Stimulated activated CD8-positive, alpha-beta memory T cell treated with anti-CD3 and anti-CD28 coated beads, Interleukin-12 subunit alpha, Interleukin-12 subunit beta, amount 100 ng/mL, for 4 hours (primary cell): ENCODE results near the gene AMIGO1.

ENCODE experiments used
- DNase-seq: peaks from one replicate; pipeline ENCODE4 v3.0.0-alpha.2; 2020; ENCODE audit warnings: low read depth

The AMIGO1 gene

DNA sequence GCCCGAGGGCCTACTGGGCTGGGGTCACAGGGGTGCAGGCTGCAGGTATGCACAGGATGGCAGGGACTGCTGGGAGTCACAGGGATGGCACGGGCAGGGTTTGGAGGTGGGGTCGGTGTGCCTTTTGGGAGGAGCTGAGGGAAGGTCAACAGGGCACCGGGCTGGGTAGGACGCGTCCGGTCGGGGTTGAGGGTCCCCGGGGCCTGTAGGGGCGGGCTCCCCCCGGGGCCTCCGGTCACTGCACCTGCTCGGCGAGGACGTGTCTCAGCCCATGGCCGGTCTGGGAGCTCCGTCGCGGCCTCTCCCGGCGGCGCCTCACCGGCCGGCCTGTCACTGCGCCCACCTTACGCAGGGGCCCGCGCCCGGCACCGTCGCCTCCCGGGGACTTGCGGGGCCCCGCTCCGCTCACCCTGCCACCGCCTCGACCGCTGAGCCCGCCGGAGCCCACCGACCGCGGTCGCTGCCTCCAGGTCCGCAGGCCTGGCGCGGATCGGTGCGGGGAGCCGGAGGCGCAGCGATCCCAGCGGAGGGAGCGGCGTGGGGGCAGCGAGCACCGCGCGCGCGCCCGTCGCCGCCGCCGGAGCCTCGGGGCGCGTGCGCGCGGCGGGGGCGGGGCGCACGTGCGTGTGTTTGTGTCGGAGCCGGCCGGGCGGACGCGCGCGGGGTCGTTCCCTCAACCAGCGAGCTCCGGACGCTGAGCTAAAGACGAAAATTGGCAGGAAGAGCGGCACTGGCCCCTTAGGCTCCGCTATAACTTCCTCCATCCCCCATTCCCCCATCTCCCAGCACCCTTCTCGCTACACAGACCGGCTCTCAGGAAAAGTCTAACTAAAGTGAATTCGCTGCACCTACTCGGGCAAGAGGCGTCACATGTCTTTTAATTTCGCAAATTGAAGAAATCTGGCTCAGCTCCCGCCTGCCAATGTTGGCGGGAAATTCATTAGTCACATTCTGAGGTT lies at the start of gene AMIGO1:
Gene AMIGO1 (minus strand): TSS at position 552 of the 959 bp plus-strand sequence. CDS start 815 bp downstream, outside the sequence.
- peak; percentile 50 for DNase-seq

DNA sequence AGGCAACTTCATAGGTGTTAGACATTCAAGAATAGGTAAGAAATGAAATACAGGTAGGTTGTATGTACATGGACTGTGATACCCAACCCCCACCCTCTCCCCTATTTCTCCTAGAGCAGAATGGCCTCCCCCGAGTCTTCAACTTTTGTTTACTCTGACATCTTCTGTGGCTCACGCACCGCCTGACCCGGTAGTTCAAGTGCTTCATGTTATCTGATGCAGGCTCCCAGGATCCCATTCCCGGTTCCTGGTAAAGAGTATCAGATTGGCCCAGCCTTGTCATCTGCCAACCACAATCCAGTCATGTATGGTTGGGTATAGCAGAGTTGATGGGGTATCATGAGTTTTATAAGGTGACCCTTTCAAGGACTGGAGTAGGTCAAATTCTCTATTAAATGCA lies 48.0 kb upstream of the AMIGO1 start:
- DNase-seq, result no peak

DNA sequence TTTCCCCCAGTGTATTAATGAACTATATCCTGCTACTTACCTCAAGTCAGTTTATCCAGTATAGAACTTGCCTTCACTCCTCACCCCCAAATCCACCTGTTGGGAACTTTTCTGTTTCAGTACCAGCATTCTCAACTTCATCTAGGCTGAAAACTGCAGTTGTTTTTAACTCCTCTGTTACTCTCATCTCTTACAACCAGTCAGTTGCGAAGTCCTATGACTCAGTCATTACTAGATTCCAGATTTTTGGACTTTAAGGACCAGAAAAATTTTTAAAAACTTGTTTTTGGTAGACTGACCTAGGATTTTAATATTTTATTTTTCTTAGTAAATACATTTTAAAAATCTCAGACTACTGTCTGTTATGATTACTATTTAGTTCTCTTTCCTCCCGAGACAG lies 47.0 kb upstream of the AMIGO1 start:
- DNase-seq, result no peak

GRCh38 chr1:109548321-109549267 lies 39.1 kb upstream of the AMIGO1 start, which contains the start of gene GNAI3:
Gene GNAI3, plus strand, starts transcription at chr1:109548615. Its CDS starts 106 bp downstream, at chr1:109548721.
- peak; percentile 90 for DNase-seq

DNA sequence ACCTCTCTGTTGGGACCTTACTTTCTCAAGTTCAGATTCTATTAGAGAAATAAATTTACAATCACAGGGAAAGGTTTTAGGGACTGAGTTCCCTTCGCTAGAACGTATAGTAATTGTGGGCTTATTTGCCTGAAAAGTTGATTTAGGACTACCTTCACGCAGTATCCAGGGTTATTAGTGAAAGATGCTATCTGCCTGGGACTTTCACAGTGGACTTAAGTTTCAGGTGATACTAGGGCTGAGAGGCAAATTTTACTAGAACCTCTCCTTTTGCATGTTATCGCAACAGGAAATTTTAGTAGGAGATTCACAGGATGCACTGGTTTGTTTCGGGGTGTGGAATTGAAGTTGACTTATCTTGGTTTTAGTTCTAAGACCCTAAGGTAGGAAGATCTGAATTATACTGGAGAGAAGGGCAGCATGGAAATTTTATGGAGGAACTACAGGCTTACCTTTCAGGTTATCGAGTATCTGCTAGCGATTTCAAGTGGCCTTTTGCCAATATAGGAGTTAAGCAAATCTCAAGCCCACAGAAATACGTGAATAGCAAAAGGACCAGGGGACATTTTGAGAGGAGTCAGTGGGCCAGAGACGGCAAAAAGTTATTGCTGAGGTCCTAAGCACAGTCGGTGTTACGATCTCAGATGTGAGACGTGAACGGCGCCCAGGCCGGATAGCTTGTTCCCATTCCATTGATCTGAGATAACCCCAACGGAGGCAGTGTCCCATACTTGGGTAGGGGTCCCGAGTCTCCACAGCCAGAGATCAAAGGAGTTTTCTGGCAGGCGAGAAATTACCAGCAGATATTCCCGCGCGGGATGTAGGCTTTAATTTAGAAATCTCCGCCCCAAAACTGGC lies 38.2 kb upstream of the AMIGO1 start:
- no peak for DNase-seq

GRCh38 chr1:109546311-109547109 lies 37.0 kb upstream of the AMIGO1 start:
- DNase-seq, result peak; percentile 69

GRCh38 chr1:109543988-109544735 lies 34.6 kb upstream of the AMIGO1 start:
- DNase-seq, result no peak

- DNase-seq, result no peak
These were observed 33.9 kb upstream of the AMIGO1 start for GRCh38 chr1:109543283-109543987.

GRCh38 chr1:109542657-109543056 lies 33.1 kb upstream of the AMIGO1 start:
- DNase-seq, result no peak

- DNase-seq, result no peak
These were observed 31.6 kb upstream of the AMIGO1 start for GRCh38 chr1:109541102-109541501.

- no peak for DNase-seq
These were observed 30.1 kb upstream of the AMIGO1 start, which contains the start of gene GPR61 for GRCh38 chr1:109539676-109540075. Gene GPR61, plus strand, starts transcription at chr1:109539872. Its CDS starts 3,151 bp downstream, at chr1:109543023.

DNA sequence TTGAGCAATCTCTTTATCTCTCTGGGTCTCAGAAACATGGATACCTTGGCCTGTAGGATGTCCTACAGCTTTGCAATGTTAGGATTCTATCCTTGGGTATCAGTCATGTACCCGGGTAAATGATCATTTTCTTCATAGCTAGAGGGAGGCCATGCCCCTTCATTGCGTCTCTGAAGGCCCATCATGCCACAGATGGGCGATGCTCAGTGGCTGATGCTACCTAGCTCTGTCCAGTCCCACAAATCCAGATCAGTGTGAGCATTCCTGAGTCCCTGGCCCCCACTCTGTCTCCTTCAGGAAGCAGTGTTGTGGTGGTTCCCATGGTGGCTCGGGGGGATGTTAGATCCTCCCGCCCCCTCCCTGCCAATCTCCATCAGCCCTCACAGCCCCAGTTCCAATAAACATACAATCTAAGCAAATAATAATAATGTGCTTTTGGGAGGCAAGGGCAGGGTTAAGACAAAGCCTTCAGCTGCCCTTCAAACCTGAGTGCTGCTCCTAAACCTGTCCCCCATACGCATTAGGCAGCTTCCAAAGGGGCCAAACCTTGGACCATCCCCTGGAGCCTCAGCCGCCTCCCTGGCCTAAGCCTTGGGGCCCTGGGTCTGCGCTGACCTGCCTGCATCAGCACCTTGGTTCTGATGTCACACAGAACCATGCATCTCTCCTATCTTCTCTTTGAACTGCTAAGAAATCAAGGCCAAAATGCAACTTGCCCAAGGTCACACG lies 29.5 kb upstream of the AMIGO1 start:
- no peak for DNase-seq

- DNase-seq, result no peak
These were observed 28.1 kb upstream of the AMIGO1 start for GRCh38 chr1:109537450-109538178.

DNA sequence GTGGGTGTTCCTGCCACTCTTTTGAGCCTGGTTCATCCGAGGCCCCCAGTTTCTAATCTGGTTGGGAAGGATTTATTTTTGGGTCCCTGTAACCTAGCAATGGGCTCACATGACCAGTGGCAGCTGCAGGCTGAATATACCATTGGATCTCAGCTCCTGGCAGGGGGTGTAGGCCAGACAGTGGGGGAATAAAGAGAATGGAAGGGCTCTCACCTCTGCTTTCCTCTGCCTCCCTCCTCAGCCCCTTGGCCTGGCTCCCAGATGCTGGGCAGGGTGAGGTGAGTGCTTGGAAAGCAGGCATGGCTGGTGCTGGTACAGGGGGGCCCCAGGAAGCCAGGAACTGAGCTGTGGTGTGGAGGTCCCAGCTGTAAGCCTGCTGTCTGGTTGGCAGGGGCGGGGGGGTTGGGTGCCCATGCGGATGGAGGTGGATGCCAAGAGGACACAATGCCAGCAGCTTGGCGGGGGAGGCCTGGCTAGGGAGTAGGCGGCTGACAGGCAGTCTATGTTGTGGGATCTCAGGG lies 26.5 kb upstream of the AMIGO1 start:
- DNase-seq, result no peak

GRCh38 chr1:109535481-109535880 lies 26.0 kb upstream of the AMIGO1 start:
- no peak for DNase-seq

DNA sequence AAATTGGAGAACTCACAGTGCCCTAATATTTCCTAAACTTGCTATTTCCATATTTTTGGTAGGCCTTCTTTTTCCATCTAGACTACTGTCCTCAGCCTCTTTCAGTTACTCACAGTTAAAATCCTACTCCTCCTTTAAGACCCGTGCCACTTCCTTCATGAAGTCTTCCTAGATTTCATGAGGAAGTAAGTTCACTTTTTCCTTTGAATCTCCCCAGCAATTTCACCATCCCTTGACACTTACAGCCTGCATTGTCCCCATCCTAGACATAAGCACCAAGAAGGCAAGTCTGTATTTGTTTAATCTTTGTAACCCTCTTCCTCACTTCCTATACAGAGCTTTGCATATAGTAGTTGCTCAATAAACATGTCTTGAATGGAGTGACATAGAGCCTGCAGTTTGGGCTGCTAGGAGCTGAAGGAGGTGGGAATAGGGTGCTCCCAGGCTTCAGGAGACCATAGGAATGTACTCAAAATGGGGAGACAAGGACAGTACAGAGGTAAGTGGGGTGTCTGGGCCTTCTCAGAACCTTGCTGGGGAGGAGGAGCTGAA lies 24.9 kb upstream of the AMIGO1 start:
- DNase-seq, result no peak
